Upper lobe of left lung (tissue), 6 donors: ENCODE measurements around the gene IL12A. TPM values are rescaled to one million over a fixed set of nuclear protein-coding genes. Genes with fewer than 3 reads are reported as not detected.

ENCODE experiments used
- ATAC-seq, 2 donors: fragments of 200-7000 bp; cut with Tn5 transposase; one replicate each; pipeline ENCODE4 v1.9.1; 2022; ENCODE audit warnings: mild to moderate bottlenecking in 2 of 2, moderate library complexity in 2 of 2; ENCODE audit not compliant: low FRiP score in 2 of 2
- DNase-seq, 2 donors: peaks; one replicate each; pipeline ENCODE4 v3.0.0-alpha.2; 2019 to 2020
- H3K27ac ChIP-seq, 4 donors: fragments of 200-600 bp; sonication (generic); one replicate each; pipeline ENCODE4 v1.5.1; 2016 to 2019
- H3K27me3 ChIP-seq, 4 donors: fragments of 200-600 bp; sonication (generic); one replicate each; pipeline ENCODE4 v1.5.1; 2017 to 2019
- H3K36me3 ChIP-seq, 4 donors: fragments of 200-600 bp; sonication (generic); one replicate each; pipeline ENCODE4 v1.5.1; 2016 to 2019
- H3K4me1 ChIP-seq, 4 donors: fragments of 200-600 bp; sonication (generic); one replicate each; pipeline ENCODE4 v1.5.1; 2018 to 2019
- H3K4me3 ChIP-seq, 4 donors: fragments of 200-600 bp; sonication (generic); one replicate each; pipeline ENCODE4 v1.5.1; 2017 to 2019; ENCODE audit warnings: mild to moderate bottlenecking in 2 of 4, moderate library complexity in 1 of 4
- H3K9me3 ChIP-seq, 4 donors: fragments of 200-600 bp; sonication (generic); one replicate each; pipeline ENCODE4 v1.5.1; 2018 to 2019
- CTCF ChIP-seq, 6 experiments: fragments of 450-650 bp in 4 of 6; fragments of 200-600 bp in 2 of 6; sonication (generic) in 2 of 6; IDR thresholded peaks; one replicate each; pipeline ENCODE4 v1.5.1; 2016 to 2019; ENCODE audit warnings: antibody characterized with exemption in 6 of 6
- EP300 ChIP-seq, 4 donors: sonication (generic); formaldehyde crosslinking; IDR thresholded peaks; one replicate each; pipeline ENCODE4 v1.5.1; 2017; ENCODE audit warnings: antibody characterized with exemption in 4 of 4, control low read depth in 2 of 4
- POLR2A ChIP-seq, 4 donors: fragments of 450-650 bp; IDR thresholded peaks; one replicate each; pipeline ENCODE4 v1.5.1; 2016 to 2017; ENCODE audit warnings: antibody characterized with exemption in 4 of 4, mild to moderate bottlenecking in 2 of 4
- POLR2AphosphoS5 ChIP-seq, 2 donors: sonication (generic); formaldehyde crosslinking; IDR thresholded peaks; one replicate each; pipeline ENCODE4 v1.5.1; 2017; ENCODE audit warnings: antibody characterized with exemption in 2 of 2
- WGBS, 2 donors: methylation state at CpG; one replicate each; pipeline ENCODE4 v1.1.5; 2017 to 2018; 5-methylcytosine and 5-hydroxymethylcytosine counted together
- total RNA-seq, 6 donors: library from RNA; depleted of rRNA in 4 of 6; stranded (reverse); fragments of >200 nt in 4 of 6; gene quantifications; one replicate each; pipeline versions ENCODE4 v1.1.0 to v1.2.1, GENCODE V29; 2016 to 2021
- donor health status: DM: no; HTN: no; CAD: no; lungs with moderate emphysema.
- donor health status: DM: no; HTN: yes; CAD: no; lungs with severe emphysema.

The IL12A gene
- total RNA-seq, 6 donors from 2014 or later = 0.52 to 7.3 (median 1.2) TPM; not detected in 1

GRCh38 chr3:159953325-159954085 lies 35.1 kb upstream of the IL12A start:
- ATAC-seq (no peak), DNase-seq (no peak)
- no peak overlapping the region for H3K27ac ChIP-seq
- TF ChIP-seq POLR2AphosphoS5 (IDR thresholded peaks at IDR 0.05) (no peak), POLR2A (IDR thresholded peaks at IDR 0.05) (no peak), CTCF (IDR thresholded peaks at IDR 0.05) (no peak), EP300 (IDR thresholded peaks at IDR 0.05) (no peak)
- no peaks in the 10 kb centered on the region for H3K4me1 ChIP-seq
- H3K4me3 ChIP-seq = no peak overlapping the region
- 57 to 70% methylated on average over 2 of the region's 2 CpGs for WGBS, 2 donors
- no peaks in the 10 kb centered on the region for H3K36me3 ChIP-seq
- no peaks in the 10 kb centered on the region for H3K27me3 ChIP-seq
- no peaks in the 10 kb centered on the region for H3K9me3 ChIP-seq

DNA sequence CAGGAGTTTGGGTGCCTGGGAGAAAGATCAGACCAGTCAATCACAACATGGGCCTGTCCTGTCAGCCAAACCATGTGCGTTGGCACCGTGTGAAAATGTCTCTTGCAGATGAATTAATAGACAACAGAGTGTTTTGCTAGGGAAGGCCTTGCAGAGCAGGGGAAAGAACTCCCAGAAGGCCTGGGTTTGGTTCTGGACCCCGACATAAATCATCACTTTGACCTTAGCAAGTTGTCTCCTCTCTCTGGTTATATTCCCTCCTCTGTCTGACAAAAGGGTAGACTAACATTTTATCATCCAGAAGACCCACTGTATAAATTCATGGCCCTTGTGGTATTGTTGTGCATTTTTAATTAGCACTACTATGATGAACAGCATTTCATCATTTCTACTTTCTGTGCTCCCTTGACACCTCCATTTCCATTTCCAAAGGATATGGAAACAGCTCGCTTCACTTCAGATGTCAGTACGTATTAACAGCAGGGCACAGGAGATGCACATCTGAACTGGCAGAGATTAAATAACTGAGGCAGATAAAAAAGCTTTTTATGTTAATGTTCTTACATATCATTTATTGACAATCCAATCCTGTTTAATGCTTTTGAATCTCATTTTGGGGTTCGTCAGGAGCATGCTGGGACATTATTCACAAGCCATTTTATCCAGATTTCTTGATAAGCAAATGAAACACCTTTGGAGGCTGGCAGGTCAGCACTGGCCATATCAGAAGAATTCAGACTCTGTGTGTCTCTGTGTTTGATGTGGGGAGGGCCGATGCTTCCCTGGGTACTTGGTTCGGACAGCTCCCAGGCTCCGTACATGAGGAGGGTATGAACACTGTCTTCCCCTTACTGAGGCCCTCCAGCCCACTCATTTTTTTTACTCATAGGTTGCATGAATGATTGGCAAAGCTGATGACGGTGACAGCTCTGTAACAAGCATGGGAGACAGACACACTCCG lies 28.2 kb upstream of the IL12A start:
- Histone ChIP-seq H3K36me3 (no peaks in the 10 kb centered on the region), H3K4me1 (no peaks in the 10 kb centered on the region), H3K27me3 (no peaks in the 10 kb centered on the region), H3K4me3 (no peak overlapping the region), H3K9me3 (no peaks in the 10 kb centered on the region), H3K27ac (no peak overlapping the region)
- TF ChIP-seq CTCF (IDR thresholded peaks at IDR 0.05) (no peak), EP300 (IDR thresholded peaks at IDR 0.05) (no peak), POLR2AphosphoS5 (IDR thresholded peaks at IDR 0.05) (no peak)
- no peak for DNase-seq
- no peak for ATAC-seq
- WGBS, 2 donors = 87 to 89% methylated on average over 11 of the region's 11 CpGs

GRCh38 chr3:159964166-159964973 lies 24.3 kb upstream of the IL12A start:
- Histone ChIP-seq H3K36me3 (no peaks in the 10 kb centered on the region), H3K27me3 (no peaks in the 10 kb centered on the region), H3K27ac (no peak overlapping the region), H3K9me3 (no peaks in the 10 kb centered on the region), H3K4me3 (no peak overlapping the region), H3K4me1 (no peaks in the 10 kb centered on the region)
- no peak for DNase-seq
- no peak for ATAC-seq
- no peak for TF ChIP-seq CTCF (IDR thresholded peaks at IDR 0.05)
- 76 to 78% methylated on average over 7 of the region's 7 CpGs for WGBS, 2 donors

- Histone ChIP-seq H3K4me3 (no peak overlapping the region), H3K9me3 (no peaks in the 10 kb centered on the region), H3K27ac (no peak overlapping the region), H3K27me3 (no peaks in the 10 kb centered on the region), H3K4me1 (no peaks in the 10 kb centered on the region), H3K36me3 (no peaks in the 10 kb centered on the region)
- DNase-seq (no peak), ATAC-seq (no peak)
- WGBS, 2 donors = 76 to 89% methylated on average over 7 of the region's 7 CpGs
- TF ChIP-seq POLR2AphosphoS5 (IDR thresholded peaks at IDR 0.05) = no peak
- no peak for TF ChIP-seq POLR2A (IDR thresholded peaks at IDR 0.05)
- no peak for TF ChIP-seq CTCF (IDR thresholded peaks at IDR 0.05)
- no peak for TF ChIP-seq EP300 (IDR thresholded peaks at IDR 0.05)
Observed at GRCh38 chr3:159971311-159971710, 17.3 kb upstream of the IL12A start.
